HEK293T (cell line): Measurements from ENCODE around the gene MLANA.

Experiments used
- FOXM1 ChIP-seq: fragments of 450-650 bp; IDR thresholded peaks from 2 replicates; pipeline ENCODE4 v1.6.1; 2017; ENCODE audit warnings: mild to moderate bottlenecking, borderline replicate concordance
- NFRKB ChIP-seq: fragments of 450-650 bp; IDR thresholded peaks from 2 replicates; pipeline ENCODE4 v1.6.1; 2016; ENCODE audit warnings: mild to moderate bottlenecking, moderate library complexity
- TF ChIP-seq, protein P1 (sequence below): fragments of 450-650 bp; IDR thresholded peaks from 2 replicates; pipeline ENCODE4 v1.6.1; 2016

DNA sequence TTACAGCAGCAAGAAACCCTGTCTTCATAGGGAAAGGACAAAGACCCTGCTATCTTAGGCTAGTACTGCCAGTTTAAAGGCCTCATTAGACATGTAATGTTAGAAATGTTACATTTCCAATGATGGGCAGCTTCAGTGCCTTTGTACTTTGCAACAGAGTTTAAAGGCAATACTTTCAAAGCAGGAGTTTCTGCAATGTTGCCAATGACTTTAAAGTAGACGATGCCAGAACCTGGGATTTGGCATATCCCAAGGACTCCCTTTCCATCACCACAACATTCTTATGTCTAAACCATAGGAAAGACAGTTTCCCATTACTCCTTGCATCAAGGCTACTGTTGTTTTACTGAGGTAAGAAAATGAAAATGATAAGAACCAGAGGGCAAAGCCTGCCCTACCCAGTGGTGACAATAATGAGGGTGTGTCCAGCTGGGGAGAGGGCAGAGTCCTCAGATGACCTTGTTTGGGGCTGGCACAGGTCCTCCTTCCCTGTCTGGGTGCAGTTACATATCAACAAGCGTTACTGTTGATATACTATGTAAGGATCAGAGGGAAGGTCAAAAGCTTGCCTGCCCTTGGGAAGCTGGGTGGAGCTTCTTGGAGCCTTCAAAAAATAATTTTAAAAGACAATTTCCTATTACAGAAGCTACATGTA is 27.5 kb upstream of the MLANA start:
- TF ChIP-seq FOXM1: no peak
- no peak for TF ChIP-seq NFRKB
- TF ChIP-seq, protein P1, sequence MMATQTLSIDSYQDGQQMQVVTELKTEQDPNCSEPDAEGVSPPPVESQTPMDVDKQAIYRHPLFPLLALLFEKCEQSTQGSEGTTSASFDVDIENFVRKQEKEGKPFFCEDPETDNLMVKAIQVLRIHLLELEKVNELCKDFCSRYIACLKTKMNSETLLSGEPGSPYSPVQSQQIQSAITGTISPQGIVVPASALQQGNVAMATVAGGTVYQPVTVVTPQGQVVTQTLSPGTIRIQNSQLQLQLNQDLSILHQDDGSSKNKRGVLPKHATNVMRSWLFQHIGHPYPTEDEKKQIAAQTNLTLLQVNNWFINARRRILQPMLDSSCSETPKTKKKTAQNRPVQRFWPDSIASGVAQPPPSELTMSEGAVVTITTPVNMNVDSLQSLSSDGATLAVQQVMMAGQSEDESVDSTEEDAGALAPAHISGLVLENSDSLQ: no peak
